GM06990 (cell line): ENCODE measurements around the gene EBF3.

Experiments used
- DNase-seq: peaks from one replicate; pipeline ENCODE4 v3.0.0-alpha.2; 2011; ENCODE audit not compliant: insufficient read length; ENCODE audit errors: extremely low read depth
- H3K27me3 ChIP-seq: replicated peaks from 2 replicates; pipeline ENCODE4 v1.6.0; 2011; ENCODE audit warnings: low read length; ENCODE audit not compliant: control insufficient read depth, insufficient read depth
- H3K36me3 ChIP-seq: 2 replicates; pipeline ENCODE4 v1.5.1; 2011; ENCODE audit warnings: low read length; ENCODE audit not compliant: control insufficient read depth, insufficient read depth
- H3K4me3 ChIP-seq: replicated peaks from 2 replicates; pipeline ENCODE4 v1.5.1; 2011; ENCODE audit warnings: low read depth, mild to moderate bottlenecking, control low read depth, low read length
- TF ChIP-seq, protein P1 (sequence below): IDR thresholded peaks from 2 replicates; pipeline ENCODE4 v1.5.1; 2011; ENCODE audit warnings: low read length, control low read depth, mild to moderate bottlenecking, inconsistent platforms; ENCODE audit not compliant: insufficient read depth, poor library complexity, severe bottlenecking

The EBF3 gene

GRCh38 chr10:129883029-129883428, 81.0 kb downstream of the EBF3 start:
- no peaks in the 10 kb centered on the region for H3K27me3 ChIP-seq
- no peaks in the 10 kb centered on the region for H3K36me3 ChIP-seq
- TF ChIP-seq, protein P1, sequence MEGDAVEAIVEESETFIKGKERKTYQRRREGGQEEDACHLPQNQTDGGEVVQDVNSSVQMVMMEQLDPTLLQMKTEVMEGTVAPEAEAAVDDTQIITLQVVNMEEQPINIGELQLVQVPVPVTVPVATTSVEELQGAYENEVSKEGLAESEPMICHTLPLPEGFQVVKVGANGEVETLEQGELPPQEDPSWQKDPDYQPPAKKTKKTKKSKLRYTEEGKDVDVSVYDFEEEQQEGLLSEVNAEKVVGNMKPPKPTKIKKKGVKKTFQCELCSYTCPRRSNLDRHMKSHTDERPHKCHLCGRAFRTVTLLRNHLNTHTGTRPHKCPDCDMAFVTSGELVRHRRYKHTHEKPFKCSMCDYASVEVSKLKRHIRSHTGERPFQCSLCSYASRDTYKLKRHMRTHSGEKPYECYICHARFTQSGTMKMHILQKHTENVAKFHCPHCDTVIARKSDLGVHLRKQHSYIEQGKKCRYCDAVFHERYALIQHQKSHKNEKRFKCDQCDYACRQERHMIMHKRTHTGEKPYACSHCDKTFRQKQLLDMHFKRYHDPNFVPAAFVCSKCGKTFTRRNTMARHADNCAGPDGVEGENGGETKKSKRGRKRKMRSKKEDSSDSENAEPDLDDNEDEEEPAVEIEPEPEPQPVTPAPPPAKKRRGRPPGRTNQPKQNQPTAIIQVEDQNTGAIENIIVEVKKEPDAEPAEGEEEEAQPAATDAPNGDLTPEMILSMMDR = no peak
- H3K4me3 ChIP-seq = no peak overlapping the region
- no peak for DNase-seq

GRCh38 chr10:129882291-129883010, 81.6 kb downstream of the EBF3 start:
- Histone ChIP-seq H3K4me3 (no peak overlapping the region), H3K36me3 (no peaks in the 10 kb centered on the region), H3K27me3 (no peaks in the 10 kb centered on the region)
- DNase-seq = no peak
- TF ChIP-seq, protein P1 = no peak

DNA sequence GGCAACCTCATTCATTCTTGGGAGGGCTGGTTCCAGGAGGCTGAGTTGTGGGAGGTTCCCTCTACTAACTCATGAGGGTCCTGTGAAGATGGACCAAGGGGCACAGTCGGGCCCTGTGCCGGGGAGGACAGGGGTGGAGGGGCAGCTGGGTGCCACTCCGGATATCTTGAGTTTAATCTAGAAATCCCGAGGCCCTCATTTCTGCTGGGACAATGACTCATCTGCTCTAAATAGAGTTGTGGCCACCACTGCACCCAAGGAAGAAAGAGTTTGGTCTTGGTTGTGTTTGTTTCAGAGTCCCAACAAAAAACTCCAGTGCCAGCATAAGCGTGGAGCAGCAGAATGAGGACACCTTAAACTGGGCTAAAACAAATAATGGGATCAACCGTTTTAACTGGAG, 82.4 kb downstream of the EBF3 start:
- H3K4me3 ChIP-seq = no peak overlapping the region
- no peaks in the 10 kb centered on the region for H3K27me3 ChIP-seq
- TF ChIP-seq, protein P1 = no peak
- no peaks in the 10 kb centered on the region for H3K36me3 ChIP-seq
- DNase-seq = no peak

- TF ChIP-seq, protein P1 = no peak
- no peak for DNase-seq
- Histone ChIP-seq H3K27me3 (no peaks in the 10 kb centered on the region), H3K36me3 (no peaks in the 10 kb centered on the region), H3K4me3 (no peak overlapping the region)
Measured at GRCh38 chr10:129880191-129880870, 83.7 kb downstream of the EBF3 start.

DNA sequence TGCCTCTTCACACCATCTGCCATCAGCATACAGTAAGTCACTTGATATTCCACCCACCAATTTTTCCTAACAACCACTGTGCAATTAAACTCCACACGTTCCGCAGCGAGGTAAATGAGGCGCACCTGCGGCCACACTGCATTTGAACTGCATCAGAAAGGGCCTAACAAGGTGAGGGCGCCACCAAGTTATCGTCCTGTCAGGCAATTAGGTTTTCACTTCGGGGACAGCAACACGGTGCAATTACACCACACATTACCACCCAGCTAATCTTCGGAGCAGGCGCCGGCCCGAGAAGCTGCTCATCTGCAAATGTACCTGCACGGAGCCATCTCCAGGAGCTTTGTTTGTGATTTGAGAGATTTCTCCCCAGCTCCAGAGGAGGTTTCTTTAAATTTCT, 84.4 kb downstream of the EBF3 start:
- DNase-seq = no peak
- H3K27me3 ChIP-seq = no peaks in the 10 kb centered on the region
- no peak overlapping the region for H3K4me3 ChIP-seq
- TF ChIP-seq, protein P1 = no peak
- H3K36me3 ChIP-seq = no peaks in the 10 kb centered on the region
